ENCODE results near the gene EPS8.

- no peak for TF ChIP-seq CTCF (IDR thresholded peaks at IDR 0.05)
- no peak for TF ChIP-seq EZH2 (IDR thresholded peaks at IDR 0.05; ENCODE audit: borderline replicate concordance, insufficient read depth, low read depth, low read length, poor library complexity, severe bottlenecking)
Observed at GRCh38 chr12:15574353-15574752, 214.8 kb downstream of the EPS8 start.
